ENCODE results near the gene CACNA1I. TPM values are rescaled to one million over a fixed set of nuclear protein-coding genes. Genes with fewer than 3 reads are reported as not detected.

Gene CACNA1I
- total RNA-seq, 2 experiments from 2014 or later, result 0.07 to 0.09 TPM

GRCh38 chr22:39671936-39672335, 101.4 kb downstream of the CACNA1I start:
- Mint-ChIP-seq H3K27ac (no peak overlapping the region), H3K4me3 (no peak overlapping the region), H3K36me3 (ENCODE audit: low read depth) (peaks cover 8% of the 10 kb centered on the region), H3K9me3 (peaks cover 15% of the 10 kb centered on the region), H3K4me1 (ENCODE audit: low read depth) (no peaks in the 10 kb centered on the region), H3K27me3 (no peaks in the 10 kb centered on the region)
- TF ChIP-seq CTCF (IDR thresholded peaks at IDR 0.05), result no peak
- CTCF ChIA-PET, result interaction anchor here (1.5 kb wide), 1 partner anchor 10 kb away, joined by 4 read pairs; no protein-coding TSS in a partner anchor
- intact Hi-C loops (cut with micrococcal nuclease), result no loop called here
- POLR2A ChIA-PET, result interaction anchor here (0.6 to 1.2 kb wide), 2 partner anchors 14 to 275 kb away, joined by 3 read pairs; no protein-coding TSS in a partner anchor
- DNase-seq (no peak), ATAC-seq (no peak)

- Mint-ChIP-seq H3K4me3 (no peak overlapping the region), H3K4me1 (ENCODE audit: low read depth) (no peaks in the 10 kb centered on the region), H3K27me3 (no peaks in the 10 kb centered on the region), H3K36me3 (ENCODE audit: low read depth) (peaks cover 8% of the 10 kb centered on the region), H3K27ac (no peak overlapping the region), H3K9me3 (peaks cover 15% of the 10 kb centered on the region)
- ChIA-PET CTCF (interaction anchor here (0.7 kb wide), 1 partner anchor 140 kb away, joined by 3 read pairs; no protein-coding TSS in a partner anchor), POLR2A (no interaction called here)
- DNase-seq, result no peak
- ATAC-seq, result no peak
- TF ChIP-seq CTCF (IDR thresholded peaks at IDR 0.05), result no peak
- intact Hi-C loops (cut with micrococcal nuclease), result no loop called here
Measured at GRCh38 chr22:39674536-39674935, 104.0 kb downstream of the CACNA1I start.

- no peaks in the 10 kb centered on the region for H3K4me1 Mint-ChIP-seq (ENCODE audit: low read depth)
- H3K27ac Mint-ChIP-seq, result no peak overlapping the region
- DNase-seq (no peak), ATAC-seq (no peak)
- H3K4me3 Mint-ChIP-seq, result no peak overlapping the region
- H3K36me3 Mint-ChIP-seq (ENCODE audit: low read depth), result peaks cover 8% of the 10 kb centered on the region
- no peaks in the 10 kb centered on the region for H3K27me3 Mint-ChIP-seq
- ChIA-PET CTCF (no interaction called here), POLR2A (interaction anchor here (0.6 kb wide), 1 partner anchor 520 kb away, joined by 3 read pairs; no protein-coding TSS in a partner anchor)
- TF ChIP-seq CTCF (IDR thresholded peaks at IDR 0.05), result no peak
- H3K9me3 Mint-ChIP-seq, result peaks cover 15% of the 10 kb centered on the region
- intact Hi-C loops (cut with micrococcal nuclease), result no loop called here
Measured at GRCh38 chr22:39675947-39676346, 105.4 kb downstream of the CACNA1I start.

GRCh38 chr22:39677967-39678366, 107.4 kb downstream of the CACNA1I start:
- Mint-ChIP-seq H3K4me1 (ENCODE audit: low read depth) (no peaks in the 10 kb centered on the region), H3K27me3 (no peaks in the 10 kb centered on the region), H3K36me3 (ENCODE audit: low read depth) (peaks cover 2% of the 10 kb centered on the region), H3K27ac (no peak overlapping the region), H3K4me3 (no peak overlapping the region), H3K9me3 (peaks cover 2% of the 10 kb centered on the region)
- intact Hi-C loops (cut with micrococcal nuclease), result no loop called here
- CTCF ChIA-PET, result interaction anchor here (0.7 kb wide), 1 partner anchor 1076 kb away, joined by 3 read pairs; no protein-coding TSS in a partner anchor
- no peak for ATAC-seq
- DNase-seq, result no peak
- POLR2A ChIA-PET, result no interaction called here
- no peak for TF ChIP-seq CTCF (IDR thresholded peaks at IDR 0.05)

GRCh38 chr22:39678862-39679490, 108.4 kb downstream of the CACNA1I start:
- no peak for TF ChIP-seq CTCF (IDR thresholded peaks at IDR 0.05)
- H3K36me3 Mint-ChIP-seq (ENCODE audit: low read depth), result no peaks in the 10 kb centered on the region
- no peak for ATAC-seq
- intact Hi-C loops (cut with micrococcal nuclease), result no loop called here
- H3K4me1 Mint-ChIP-seq (ENCODE audit: low read depth), result no peaks in the 10 kb centered on the region
- no peaks in the 10 kb centered on the region for H3K27me3 Mint-ChIP-seq
- no peak overlapping the region for H3K4me3 Mint-ChIP-seq
- no peak overlapping the region for H3K27ac Mint-ChIP-seq
- POLR2A ChIA-PET, result no interaction called here
- H3K9me3 Mint-ChIP-seq, result no peaks in the 10 kb centered on the region
- CTCF ChIA-PET, result no interaction called here
- no peak for DNase-seq

All from activated CD8-positive, alpha-beta T cell treated with anti-CD3 and anti-CD28 coated beads for 36 hours (primary cell).